ENCODE measurements around the gene TP53INP2. TPM values are rescaled to one million over a fixed set of nuclear protein-coding genes. Genes with fewer than 3 reads are reported as not detected.
A peak's percentile ranks its signal among the peaks of the same experiment; 100 is the strongest.

Gene TP53INP2
- total and polyA plus RNA-seq, 7 experiments from 2014 or later, result 0.04 to 41.4 (median 1.3) TPM

DNA sequence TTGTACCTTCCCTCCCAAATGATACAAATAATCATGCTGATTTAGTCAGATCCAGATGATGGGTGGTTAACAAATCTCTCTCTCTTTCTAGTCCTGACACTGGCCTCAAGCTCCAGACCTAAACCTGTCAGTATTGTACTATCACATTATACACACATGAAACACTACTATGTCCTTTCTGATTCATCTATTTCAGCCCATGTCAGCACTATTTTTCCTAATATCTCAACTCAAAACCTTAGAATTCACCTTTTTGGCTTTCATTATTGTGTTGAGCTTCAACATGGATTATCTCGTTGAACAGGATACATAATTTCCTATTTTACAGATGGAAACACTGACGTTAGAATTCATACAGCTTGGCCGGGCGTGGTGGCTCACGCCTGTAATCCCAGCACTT is 30.7 kb upstream of the TP53INP2 start:
- ChIA-PET CTCF (interaction anchor here (0.6 kb wide), 1 partner anchor 8 kb away, joined by 4 read pairs; no protein-coding TSS in a partner anchor), POLR2A (interaction anchor here (0.6 kb wide), 2 partner anchors 15 to 592 kb away, joined by 4 read pairs; no protein-coding TSS in a partner anchor)
- Mint-ChIP-seq H3K27ac (no peak overlapping the region), H3K27me3 (no peaks in the 10 kb centered on the region), H3K4me3 (no peak overlapping the region), H3K9me3 (no peaks in the 10 kb centered on the region), H3K4me1 (peaks cover 14 to 34% (median 24%) of the 10 kb centered on the region in 7 donors), H3K36me3 (peaks cover 0 to 8% (median 4%) of the 10 kb centered on the region in 5 donors)
- ATAC-seq (no peak), DNase-seq (no peak)
- Histone ChIP-seq H3K4me3 (ENCODE audit: low read length) (no peak overlapping the region), H3K9me3 (ENCODE audit: control insufficient read depth in 2 of 3, low read length in 3 of 3) (no peaks in the 10 kb centered on the region), H3K4me1 (ENCODE audit: control insufficient read depth in 2 of 2, insufficient read depth in 2 of 2, low read length in 2 of 2) (peaks cover 4 to 5% of the 10 kb centered on the region in 2 donors), H3K27ac (ENCODE audit: low read depth, low read length) (no peak overlapping the region), H3K36me3 (ENCODE audit: control insufficient read depth in 2 of 3, insufficient read depth in 3 of 3, low read length in 3 of 3) (peaks cover 0 to 3% (median 0%) of the 10 kb centered on the region in 3 experiments), H3K27me3 (ENCODE audit: control insufficient read depth in 2 of 2, insufficient read depth in 2 of 2, low read length in 2 of 2) (no peaks in the 10 kb centered on the region)
- intact Hi-C loops (cut with micrococcal nuclease), result loop anchor here in 1 of 2 donors (10.0 kb wide), 1 partner anchor 151 kb away; the partner anchor contains the start of gene NCOA6

DNA sequence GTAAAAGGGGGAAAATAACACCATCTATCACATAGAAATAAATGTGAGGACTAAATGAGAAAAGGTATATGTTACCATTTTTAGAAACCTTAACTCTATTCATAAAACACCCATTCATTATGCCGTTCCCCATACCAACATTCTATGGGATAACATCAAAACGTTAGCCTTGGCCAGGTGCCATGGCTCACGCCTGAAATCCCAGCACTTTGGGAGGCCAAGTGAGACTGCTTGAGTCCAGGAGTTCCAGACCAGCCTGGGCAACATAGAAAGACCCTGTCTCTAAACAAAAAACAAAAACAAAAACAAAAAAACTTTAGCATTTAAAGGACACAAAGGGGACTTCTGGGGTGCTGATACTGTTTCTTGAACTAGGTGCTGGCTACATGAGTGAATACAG is 28.6 kb upstream of the TP53INP2 start:
- Mint-ChIP-seq H3K9me3 (no peaks in the 10 kb centered on the region), H3K4me3 (peak overlapping the region in 9 of 10 donors; percentile 27 to 99 (median 96)), H3K27ac (peak overlapping the region in 2 of 9 donors; percentile 56 to 95), H3K36me3 (peaks cover 0 to 4% (median 0%) of the 10 kb centered on the region in 5 donors), H3K27me3 (no peaks in the 10 kb centered on the region), H3K4me1 (peaks cover 14 to 37% (median 24%) of the 10 kb centered on the region in 7 donors)
- ChIA-PET POLR2A (no interaction called here), CTCF (no interaction called here)
- H3K36me3 ChIP-seq (ENCODE audit: control insufficient read depth in 2 of 3, insufficient read depth in 3 of 3, low read length in 3 of 3), result no peaks in the 10 kb centered on the region
- no peaks in the 10 kb centered on the region for H3K9me3 ChIP-seq (ENCODE audit: control insufficient read depth in 2 of 3, low read length in 3 of 3)
- intact Hi-C loops (cut with micrococcal nuclease), result loop anchor here in 1 of 2 donors (10.0 kb wide), 1 partner anchor 149 kb away; the partner anchor contains the start of gene NCOA6
- H3K27me3 ChIP-seq (ENCODE audit: control insufficient read depth in 2 of 2, insufficient read depth in 2 of 2, low read length in 2 of 2), result no peaks in the 10 kb centered on the region
- ATAC-seq, result no peak
- no peak for DNase-seq
- H3K4me1 ChIP-seq (ENCODE audit: control insufficient read depth in 2 of 2, insufficient read depth in 2 of 2, low read length in 2 of 2), result peaks cover 4 to 5% of the 10 kb centered on the region in 2 donors
- H3K4me3 ChIP-seq (ENCODE audit: low read length), result no peak overlapping the region
- peak overlapping the region; percentile 29 for H3K27ac ChIP-seq (ENCODE audit: low read depth, low read length)

DNA sequence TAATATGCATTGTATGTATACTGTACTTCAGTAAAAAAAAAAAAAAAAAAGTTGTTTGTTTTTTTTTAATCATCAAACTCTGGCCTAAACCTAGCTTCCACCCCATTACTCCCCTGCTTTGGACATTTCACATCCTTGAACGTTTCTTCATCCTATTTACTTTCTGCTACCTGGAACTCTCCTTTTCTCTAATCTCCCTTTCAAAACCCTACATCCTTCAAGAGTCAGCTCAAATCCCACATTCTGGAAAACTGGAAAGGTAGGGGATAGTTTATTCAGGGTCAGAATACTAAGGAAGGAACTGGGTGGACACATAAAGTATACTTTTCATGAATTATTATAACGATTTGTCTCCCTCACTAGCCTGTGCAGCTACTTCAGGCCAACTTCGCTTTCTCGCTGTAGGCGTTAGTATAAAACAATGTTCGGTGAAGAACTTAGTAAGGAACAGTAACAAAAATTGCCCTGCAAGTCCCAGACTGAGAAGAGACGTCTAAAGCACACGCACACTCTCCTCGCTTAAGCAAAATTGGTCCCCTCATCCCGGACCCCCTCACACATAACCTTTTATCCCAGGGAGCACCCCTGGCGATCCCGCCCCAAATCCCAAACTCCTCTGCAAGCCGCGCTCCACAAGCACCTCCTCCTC is 28.0 kb upstream of the TP53INP2 start:
- Histone ChIP-seq H3K4me3 (ENCODE audit: low read length) (peak overlapping the region; percentile 63), H3K9me3 (ENCODE audit: control insufficient read depth in 2 of 3, low read length in 3 of 3) (no peaks in the 10 kb centered on the region), H3K36me3 (ENCODE audit: control insufficient read depth in 2 of 3, insufficient read depth in 3 of 3, low read length in 3 of 3) (no peaks in the 10 kb centered on the region), H3K27ac (ENCODE audit: low read depth, low read length) (peak overlapping the region; percentile 95), H3K4me1 (ENCODE audit: control insufficient read depth in 2 of 2, insufficient read depth in 2 of 2, low read length in 2 of 2) (peaks cover 4 to 5% of the 10 kb centered on the region in 2 donors), H3K27me3 (ENCODE audit: control insufficient read depth in 2 of 2, insufficient read depth in 2 of 2, low read length in 2 of 2) (no peaks in the 10 kb centered on the region)
- DNase-seq, result peak in 2 of 9 donors; percentile 2 to 4
- Mint-ChIP-seq H3K27ac (peak overlapping the region; percentile 85 to 98 (median 97)), H3K4me1 (peaks cover 14 to 37% (median 24%) of the 10 kb centered on the region in 7 donors), H3K9me3 (no peaks in the 10 kb centered on the region), H3K4me3 (peak overlapping the region; percentile 95 to 99 (median 96)), H3K27me3 (no peaks in the 10 kb centered on the region), H3K36me3 (peaks cover 0 to 4% (median 0%) of the 10 kb centered on the region in 5 donors)
- no peak for ATAC-seq
- ChIA-PET POLR2A (interaction anchor here (1.3 kb wide), 2 partner anchors 35 to 564 kb away, joined by 3 to 8 read pairs; partner anchors contain the start of gene EIF2S2), CTCF (no interaction called here)
- intact Hi-C loops (cut with micrococcal nuclease), result loop anchor here in 1 of 2 donors (2.0 to 10.0 kb wide), 5 partner anchors 149 to 1279 kb away; partner anchors contain the start of genes CHMP4B, NCOA6, SCAND1 and UQCC1

DNA sequence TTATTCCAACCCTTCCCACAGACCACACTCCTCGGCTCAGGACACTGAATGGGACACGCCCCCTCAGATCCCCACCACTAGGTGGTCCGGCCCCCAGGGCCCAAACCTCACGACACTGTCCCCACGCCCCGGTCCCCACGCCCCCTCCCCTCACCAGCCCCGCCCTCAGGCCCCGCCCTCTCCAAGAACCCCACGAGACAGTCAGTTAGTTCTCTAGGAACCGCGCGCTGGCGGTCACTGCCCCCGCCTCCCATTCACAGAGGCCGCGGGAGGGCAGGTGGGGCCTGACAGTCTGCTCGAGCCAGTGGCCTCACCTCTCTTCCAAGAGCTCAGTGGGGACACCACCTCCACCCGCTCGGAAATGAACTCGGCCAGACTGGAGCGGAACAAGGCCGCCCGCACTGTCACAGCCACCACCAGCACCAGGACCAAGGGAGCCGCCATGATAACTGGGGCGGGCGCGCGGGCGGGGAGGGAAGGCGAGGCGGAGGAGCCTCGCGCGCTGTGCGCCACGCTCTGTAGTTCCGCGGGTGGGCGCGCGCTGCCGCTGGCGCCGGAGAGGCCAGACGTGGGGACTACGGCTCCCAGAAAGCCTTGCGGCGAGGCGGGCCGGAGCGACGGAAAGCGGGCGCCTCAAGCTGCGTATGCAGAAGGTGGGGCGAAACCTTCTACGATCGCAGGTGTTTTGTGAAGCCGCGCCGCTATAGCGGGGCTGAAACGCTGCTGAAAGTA is 27.3 kb upstream of the TP53INP2 start, which contains the start of gene PIGU:
TSS of gene PIGU (minus strand) at position 451 of the 732 bp plus-strand sequence. CDS start at position 444, 7 bp downstream.
- peak; percentile 99 for ATAC-seq
- H3K4me3 Mint-ChIP-seq, result peak within 1 kb of the TSS; percentile 95 to 99 (median 96)
- Histone ChIP-seq H3K4me3 (ENCODE audit: low read length) (peak within 1 kb of the TSS; percentile 63), H3K27ac (ENCODE audit: low read depth, low read length) (peak within 1 kb of the TSS; percentile 95), H3K4me1 (ENCODE audit: control insufficient read depth in 2 of 2, insufficient read depth in 2 of 2, low read length in 2 of 2) (peaks cover 4 to 5% of the 10 kb centered on the region in 2 donors), H3K9me3 (ENCODE audit: control insufficient read depth in 2 of 3, low read length in 3 of 3) (no peaks in the 10 kb centered on the region), H3K36me3 (ENCODE audit: control insufficient read depth in 2 of 3, insufficient read depth in 3 of 3, low read length in 3 of 3) (no peaks in the 10 kb centered on the region), H3K27me3 (ENCODE audit: control insufficient read depth in 2 of 2, insufficient read depth in 2 of 2, low read length in 2 of 2) (no peaks in the 10 kb centered on the region)
- DNase-seq, result peak; percentile 88 to 97 (median 96)
- CTCF ChIA-PET, result interaction anchor here (1.6 kb wide), 1 partner anchor 31 kb away, joined by 3 read pairs; no protein-coding TSS in a partner anchor
- no peaks in the 10 kb centered on the region for H3K9me3 Mint-ChIP-seq
- POLR2A ChIA-PET, result interaction anchor here (0.6 to 1.8 kb wide), 8 partner anchors 11 to 1278 kb away, joined by 3 to 14 read pairs (median 3); partner anchors contain the start of genes AHCY, EIF2S2, SCAND1 and TP53INP2
- peaks cover 0 to 4% (median 0%) of the 10 kb centered on the region in 5 donors for H3K36me3 Mint-ChIP-seq
- H3K4me1 Mint-ChIP-seq, result peaks cover 14 to 37% (median 24%) of the 10 kb centered on the region in 7 donors
- no peaks in the 10 kb centered on the region for H3K27me3 Mint-ChIP-seq
- intact Hi-C loops (cut with micrococcal nuclease), result loop anchor here (1.0 to 10.0 kb wide), 13 partner anchors 27 to 1278 kb away; partner anchors contain the start of genes DYNLRB1 (in 2 of the 2), RALY (in 2 of the 2), TP53INP2 (in 2 of the 2) and AHCY (in 1 of the 2)
- H3K27ac Mint-ChIP-seq, result peak within 1 kb of the TSS; percentile 85 to 98 (median 97)

DNA sequence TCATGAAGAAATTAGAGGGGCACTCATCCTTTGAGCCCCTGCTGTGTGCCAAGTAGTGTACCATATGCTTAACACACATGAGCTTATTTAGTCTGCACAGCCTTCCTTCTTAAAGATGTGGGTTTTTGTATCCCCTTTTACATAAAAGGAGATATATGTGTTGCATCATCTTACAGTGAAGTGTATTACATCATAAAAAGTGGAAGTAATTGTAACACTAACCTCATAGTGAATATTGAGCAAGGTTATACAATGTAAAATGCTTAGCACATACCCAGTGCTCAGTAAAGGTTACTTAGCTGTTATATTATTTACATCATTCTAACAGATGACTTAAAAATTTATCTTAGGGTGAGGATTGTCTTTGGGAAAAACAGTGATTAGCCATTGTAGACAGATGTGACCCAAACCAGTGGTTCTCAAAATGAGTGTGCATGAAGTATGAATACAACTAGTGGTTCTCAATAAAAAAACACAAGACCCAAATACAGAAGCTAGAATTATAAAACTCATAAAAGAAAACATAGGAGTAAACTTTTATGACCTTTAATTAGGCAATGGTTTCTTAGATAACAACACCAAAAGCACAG is 23.5 kb upstream of the TP53INP2 start:
- Histone ChIP-seq H3K27ac (ENCODE audit: low read depth, low read length) (no peak overlapping the region), H3K4me1 (ENCODE audit: control insufficient read depth in 2 of 2, insufficient read depth in 2 of 2, low read length in 2 of 2) (peaks cover 4 to 5% of the 10 kb centered on the region in 2 donors), H3K4me3 (ENCODE audit: low read length) (no peak overlapping the region), H3K9me3 (ENCODE audit: control insufficient read depth in 2 of 3, low read length in 3 of 3) (no peaks in the 10 kb centered on the region), H3K36me3 (ENCODE audit: control insufficient read depth in 2 of 3, insufficient read depth in 3 of 3, low read length in 3 of 3) (no peaks in the 10 kb centered on the region), H3K27me3 (ENCODE audit: control insufficient read depth in 2 of 2, insufficient read depth in 2 of 2, low read length in 2 of 2) (no peaks in the 10 kb centered on the region)
- H3K4me3 Mint-ChIP-seq, result peak overlapping the region in 1 of 10 donors; percentile 56
- intact Hi-C loops (cut with micrococcal nuclease), result no loop called here
- DNase-seq (no peak), ATAC-seq (no peak)
- ChIA-PET CTCF (interaction anchor here (0.6 to 1.2 kb wide), 4 partner anchors 27 to 142 kb away, joined by 3 to 4 read pairs (median 3); no protein-coding TSS in a partner anchor), POLR2A (interaction anchor here (1.1 kb wide), 1 partner anchor 9 kb away, joined by 4 read pairs; no protein-coding TSS in a partner anchor)
- H3K9me3 Mint-ChIP-seq, result no peaks in the 10 kb centered on the region
- H3K4me1 Mint-ChIP-seq, result peaks cover 9 to 21% (median 18%) of the 10 kb centered on the region in 7 donors
- no peak overlapping the region for H3K27ac Mint-ChIP-seq
- no peaks in the 10 kb centered on the region for H3K27me3 Mint-ChIP-seq
- H3K36me3 Mint-ChIP-seq, result peaks cover 0 to 2% (median 0%) of the 10 kb centered on the region in 5 donors

DNA sequence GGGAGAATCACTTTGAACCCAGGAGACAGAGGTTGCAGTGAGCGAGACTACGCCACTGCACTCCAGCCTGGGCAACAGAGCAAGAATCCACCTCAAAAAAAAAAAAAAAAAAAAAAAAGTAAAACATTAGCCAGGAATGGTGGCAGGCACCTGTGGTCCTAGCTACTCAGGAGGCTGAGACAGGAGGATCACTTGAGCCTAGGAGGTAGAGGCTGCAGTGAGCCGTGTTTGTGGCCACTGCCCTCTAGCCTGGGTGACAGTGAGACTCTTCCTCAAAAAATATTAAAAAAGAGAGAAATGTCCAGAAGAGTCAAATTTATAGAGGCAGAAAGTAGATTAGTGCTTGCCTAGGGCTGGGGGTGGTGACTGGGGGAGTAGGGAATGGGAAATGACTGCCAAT is 20.5 kb upstream of the TP53INP2 start:
- Mint-ChIP-seq H3K27ac (no peak overlapping the region), H3K4me1 (peaks cover 0 to 11% (median 0%) of the 10 kb centered on the region in 7 donors), H3K36me3 (no peaks in the 10 kb centered on the region), H3K4me3 (no peak overlapping the region), H3K27me3 (no peaks in the 10 kb centered on the region), H3K9me3 (peaks cover 0 to 1% (median 0%) of the 10 kb centered on the region in 11 donors)
- no peaks in the 10 kb centered on the region for H3K36me3 ChIP-seq (ENCODE audit: control insufficient read depth in 2 of 3, insufficient read depth in 3 of 3, low read length in 3 of 3)
- no peaks in the 10 kb centered on the region for H3K27me3 ChIP-seq (ENCODE audit: control insufficient read depth in 2 of 2, insufficient read depth in 2 of 2, low read length in 2 of 2)
- intact Hi-C loops (cut with micrococcal nuclease), result no loop called here
- no peak for ATAC-seq
- no peaks in the 10 kb centered on the region for H3K4me1 ChIP-seq (ENCODE audit: control insufficient read depth in 2 of 2, insufficient read depth in 2 of 2, low read length in 2 of 2)
- DNase-seq, result no peak
- POLR2A ChIA-PET, result no interaction called here
- H3K27ac ChIP-seq (ENCODE audit: low read depth, low read length), result no peak overlapping the region
- CTCF ChIA-PET, result no interaction called here
- H3K4me3 ChIP-seq (ENCODE audit: low read length), result no peak overlapping the region
- no peaks in the 10 kb centered on the region for H3K9me3 ChIP-seq (ENCODE audit: control insufficient read depth in 2 of 3, low read length in 3 of 3)
